HEK293 (cell line): ENCODE data around the gene OPRM1.
"Not testable (repeated sequence)": the region's sequence is repeated elsewhere in the genome, so short reads cannot be mapped to it uniquely, and the experiment has no call there.

Source experiments
- CTCF ChIA-PET: fragments of 350-600 bp; formaldehyde crosslinking; extraction: SDS; loops from one replicate; lab custom pipeline; 2021; ENCODE audit warnings: antibody characterized with exemption; lab: Yijun Ruan, JAX
- POLR2A ChIA-PET: fragments of 300-600 bp; formaldehyde crosslinking; extraction: SDS; loops from one replicate; lab custom pipeline; 2020; ENCODE audit warnings: antibody characterized with exemption, inconsistent platforms; lab: Yijun Ruan, JAX
- H3K27ac ChIP-seq: fragments of 200-500 bp; sonication (Bioruptor generic); 2 replicates; pipeline ENCODE4 v1.5.1; 2014; ENCODE audit warnings: low read depth, low read length, control low read depth, inconsistent platforms; ENCODE audit errors: extremely low read depth
- H3K36me3 ChIP-seq, 2 experiments: fragments of 200-500 bp in 1 of 2; sonication (Bioruptor generic) in 1 of 2; 1 replicate in 1 of 2; 2 replicates in 1 of 2; pipeline ENCODE4 v1.5.1; 2014 to 2017; ENCODE audit warnings: inconsistent platforms in 2 of 2, low read length in 2 of 2; ENCODE audit not compliant: control insufficient read depth in 2 of 2, insufficient read depth in 1 of 2
- H3K4me1 ChIP-seq: fragments of 200-500 bp; sonication (Bioruptor generic); 2 replicates; pipeline ENCODE4 v1.5.1; 2014; ENCODE audit warnings: mild to moderate bottlenecking, low read length, inconsistent platforms; ENCODE audit not compliant: control insufficient read depth, insufficient read depth
- H3K4me3 ChIP-seq: 2 replicates; pipeline ENCODE4 v1.5.1; 2011; ENCODE audit warnings: low read depth, mild to moderate bottlenecking, control low read depth, low read length, moderate library complexity
- H3K9me3 ChIP-seq: fragments of 200-500 bp; sonication (Bioruptor generic); 2 replicates; pipeline ENCODE4 v1.5.1; 2014; ENCODE audit warnings: low read depth, low read length, inconsistent platforms; ENCODE audit not compliant: control insufficient read depth, insufficient read depth
- GLIS2 ChIP-seq: fragments of 450-650 bp; formaldehyde crosslinking; IDR thresholded peaks from 2 replicates; pipeline ENCODE4 v1.5.1; 2016; ENCODE audit warnings: missing biosample characterization, missing genetic modification characterization
- KLF1 ChIP-seq: fragments of 450-650 bp; formaldehyde crosslinking; IDR thresholded peaks from 2 replicates; pipeline ENCODE4 v1.5.1; 2016; ENCODE audit warnings: missing biosample characterization, missing genetic modification characterization
- KLF9 ChIP-seq: fragments of 450-650 bp; formaldehyde crosslinking; IDR thresholded peaks from 2 replicates; pipeline ENCODE4 v1.5.1; 2016; ENCODE audit warnings: missing biosample characterization, missing genetic modification characterization, low read depth
- ZBTB6 ChIP-seq: fragments of 450-650 bp; formaldehyde crosslinking; IDR thresholded peaks from 2 replicates; pipeline ENCODE4 v1.5.1; 2017; ENCODE audit warnings: missing biosample characterization, missing genetic modification characterization
- ZFHX2 ChIP-seq: fragments of 450-650 bp; formaldehyde crosslinking; conservative IDR thresholded peaks from 2 replicates; pipeline ENCODE4 v1.5.1; 2016; ENCODE audit warnings: missing biosample characterization, missing genetic modification characterization
- ZFP69B ChIP-seq: fragments of 450-650 bp; formaldehyde crosslinking; IDR thresholded peaks from 2 replicates; pipeline ENCODE4 v1.5.1; 2016; ENCODE audit warnings: missing biosample characterization, missing genetic modification characterization
- ZNF148 ChIP-seq: fragments of 450-650 bp; formaldehyde crosslinking; IDR thresholded peaks from 2 replicates; pipeline ENCODE4 v1.5.0; 2017; ENCODE audit warnings: missing biosample characterization, missing genetic modification characterization, borderline replicate concordance
- ZNF280C ChIP-seq: fragments of 450-650 bp; formaldehyde crosslinking; IDR thresholded peaks from 2 replicates; pipeline ENCODE4 v1.5.1; 2016; ENCODE audit warnings: missing biosample characterization, missing genetic modification characterization
- ZNF423 ChIP-seq: fragments of 450-650 bp; formaldehyde crosslinking; IDR thresholded peaks from 2 replicates; pipeline ENCODE4 v1.5.1; 2016; ENCODE audit warnings: missing biosample characterization, missing genetic modification characterization
- ZNF518A ChIP-seq: fragments of 450-650 bp; formaldehyde crosslinking; conservative IDR thresholded peaks from 2 replicates; pipeline ENCODE4 v1.5.1; 2016; ENCODE audit warnings: low read depth, missing biosample characterization, missing genetic modification characterization
- ZNF692 ChIP-seq: fragments of 450-650 bp; formaldehyde crosslinking; IDR thresholded peaks from 2 replicates; pipeline ENCODE4 v1.5.1; 2016; ENCODE audit warnings: missing biosample characterization, missing genetic modification characterization
- ZNF747 ChIP-seq: fragments of 450-650 bp; formaldehyde crosslinking; IDR thresholded peaks from 2 replicates; pipeline ENCODE4 v1.5.1; 2016; ENCODE audit warnings: missing biosample characterization, missing genetic modification characterization
- ZNF777 ChIP-seq: fragments of 450-650 bp; formaldehyde crosslinking; IDR thresholded peaks from 2 replicates; pipeline ENCODE4 v1.5.1; 2017; ENCODE audit warnings: missing biosample characterization, missing genetic modification characterization, borderline replicate concordance

The OPRM1 gene

GRCh38 chr6:154170106-154170505, 131.1 kb downstream of the OPRM1 start:
- Histone ChIP-seq H3K27ac (no peak overlapping the region), H3K9me3 (no peaks in the 10 kb centered on the region), H3K4me3 (no peak overlapping the region), H3K4me1 (no peaks in the 10 kb centered on the region), H3K36me3 (no peaks in the 10 kb centered on the region)
- TF ChIP-seq ZNF777 (tag by site-specific recombination) (no peak), ZNF148 (no peak), KLF9 (tag by site-specific recombination) (no peak), GLIS2 (tag by site-specific recombination) (no peak), ZNF518A (tag by site-specific recombination) (no peak), ZNF280C (tag by site-specific recombination) (no peak), ZNF747 (tag by site-specific recombination) (no peak)
- CTCF ChIA-PET = interaction anchor here (0.9 to 1.1 kb wide), 2 partner anchors 15 to 134 kb away, joined by 3 to 5 read pairs; no protein-coding TSS in a partner anchor
- POLR2A ChIA-PET = no interaction called here

GRCh38 chr6:154172393-154172792, 133.4 kb downstream of the OPRM1 start:
- H3K4me1 ChIP-seq, H3K4me3 ChIP-seq, H3K9me3 ChIP-seq, H3K27ac ChIP-seq, POLR2A ChIA-PET, H3K36me3 ChIP-seq: not testable (repeated sequence)
- TF ChIP-seq KLF1 (tag by site-specific recombination) = peak; percentile 22; the same call in 1 of the 2 replicates
- TF ChIP-seq ZFHX2 (tag by site-specific recombination) = peak; percentile 37; the same call in 1 of the 2 replicates
- TF ChIP-seq ZNF423 (tag by site-specific recombination) = 0 out of 2 replicates have a peak, but pooled peaks have one; percentile 16
- peak; percentile 65; the same call in 1 of the 2 replicates for TF ChIP-seq ZNF692 (tag by site-specific recombination)
- TF ChIP-seq ZFP69B (tag by site-specific recombination) = peak; percentile 80
- peak; percentile 85; the same call in 1 of the 2 replicates for TF ChIP-seq ZBTB6
- CTCF ChIA-PET = interaction anchor here (0.6 to 1.2 kb wide), 3 partner anchors 24 to 105 kb away, joined by 3 read pairs; no protein-coding TSS in a partner anchor
